GM19238 (cell line): Measurements from ENCODE around the gene POLR1B.
"Not testable (repeated sequence)": the region's sequence is repeated elsewhere in the genome, so short reads cannot be mapped to it uniquely, and the experiment has no call there.

Source experiments
- DNase-seq: peaks from one replicate; pipeline ENCODE4 v3.0.0; 2011; ENCODE audit warnings: low spot score; ENCODE audit not compliant: insufficient read length

The POLR1B gene

GRCh38 chr2:112540906-112541305 is 1.4 kb upstream of the POLR1B start:
- no peak for DNase-seq

- DNase-seq, result peak; percentile 63
These were observed 746 bp upstream of the POLR1B start for GRCh38 chr2:112541315-112542122.

- DNase-seq, result no peak
These were observed 858 bp downstream of the POLR1B start for GRCh38 chr2:112542984-112543661.

- DNase-seq, result no peak
These were observed 5.1 kb downstream of the POLR1B start for GRCh38 chr2:112547333-112547732.

DNA sequence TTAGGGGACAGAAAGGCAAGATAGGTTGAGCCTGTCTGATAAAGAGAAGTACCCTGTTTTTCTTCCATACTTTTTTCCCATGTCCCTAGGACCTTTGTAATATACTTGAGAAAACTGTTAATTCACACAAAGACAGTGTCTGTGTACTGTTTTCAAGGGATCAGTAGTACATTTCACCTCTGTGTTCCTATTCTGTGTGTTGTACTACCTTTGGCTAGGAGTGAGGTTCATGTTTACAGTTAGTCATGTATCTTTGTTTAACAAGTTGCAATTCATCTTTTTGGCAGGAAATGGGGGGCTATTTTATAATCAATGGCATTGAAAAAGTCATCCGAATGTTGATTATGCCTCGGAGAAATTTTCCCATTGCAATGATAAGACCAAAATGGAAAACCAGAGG is 6.7 kb downstream of the POLR1B start:
- DNase-seq, result no peak

- no peak for DNase-seq
These were observed 23.8 kb downstream of the POLR1B start for GRCh38 chr2:112566104-112566503.

- not testable (repeated sequence) for DNase-seq
These were observed 24.2 kb downstream of the POLR1B start for GRCh38 chr2:112566508-112566907.

GRCh38 chr2:112572005-112572404 is 29.7 kb downstream of the POLR1B start:
- DNase-seq, result no peak

DNA sequence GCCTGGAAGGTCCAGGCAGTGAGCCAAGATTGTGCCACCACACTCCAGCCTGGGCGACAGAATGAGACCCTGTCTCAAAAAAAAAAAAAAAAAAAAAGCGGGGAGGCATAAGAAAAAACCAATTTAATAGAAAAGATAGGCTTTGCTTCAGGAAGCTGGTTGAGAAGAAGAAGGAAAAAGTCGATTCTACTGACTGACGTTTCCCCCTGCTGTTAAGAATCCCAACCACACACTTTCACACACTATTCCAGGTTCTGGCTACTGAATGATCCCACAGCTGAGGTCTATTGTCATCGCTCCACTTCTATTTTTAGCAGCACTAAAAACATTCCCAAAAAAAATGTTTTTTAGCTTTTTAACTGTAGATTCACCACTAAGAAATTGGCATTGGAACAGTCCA is 35.5 kb downstream of the POLR1B start:
- DNase-seq, result no peak

- DNase-seq, result no peak
These were observed 37.0 kb downstream of the POLR1B start for GRCh38 chr2:112579241-112579640.

- DNase-seq, result no peak
These were observed 37.8 kb downstream of the POLR1B start for GRCh38 chr2:112580084-112580483.

- DNase-seq, result no peak
These were observed 40.1 kb downstream of the POLR1B start for GRCh38 chr2:112582314-112582746.

GRCh38 chr2:112583497-112584133 is 41.4 kb downstream of the POLR1B start:
- no peak for DNase-seq

DNA sequence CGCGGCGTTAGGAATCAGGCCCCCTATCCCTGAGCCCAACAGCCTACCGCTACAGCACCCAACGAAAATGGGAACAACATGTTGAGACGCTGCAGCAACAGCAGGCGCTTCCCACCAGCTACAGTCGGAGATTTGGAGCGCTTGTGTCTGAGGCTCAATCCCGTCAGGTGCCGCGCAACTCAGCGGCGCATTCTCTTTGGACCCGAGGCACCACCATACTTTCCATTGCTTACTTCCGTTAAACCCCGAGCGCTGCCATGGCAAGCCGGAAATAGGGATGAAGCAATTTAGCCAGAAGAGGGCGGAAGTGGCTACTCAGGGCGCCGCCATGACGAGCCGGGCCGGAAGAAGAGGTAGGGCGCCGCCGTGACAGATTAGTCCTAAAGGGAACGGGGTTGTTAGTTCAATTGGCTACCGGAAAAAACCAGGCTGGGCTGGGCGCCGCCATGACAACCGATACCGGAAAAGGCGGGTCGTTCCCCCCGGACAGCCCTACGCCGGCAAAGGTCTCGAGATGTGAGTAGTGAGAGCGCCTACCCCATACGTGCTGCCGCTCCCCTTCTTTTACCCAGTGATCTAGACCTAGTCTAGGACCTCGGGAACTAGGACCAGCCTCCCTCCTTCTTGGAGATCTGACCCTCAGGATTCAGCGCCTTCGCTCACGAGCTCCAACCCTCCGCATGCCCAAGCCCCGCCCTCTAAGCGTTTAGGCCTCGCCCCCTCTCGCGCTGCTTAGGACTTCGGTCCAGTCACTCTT is 42.0 kb downstream of the POLR1B start, which contains the start of gene CHCHD5:
Gene CHCHD5, plus strand, starts transcription at position 476 of the 757 bp plus-strand sequence. Its CDS starts 39 bp downstream, at position 515.
- DNase-seq, result peak; percentile 80

GRCh38 chr2:112584891-112585250 is 42.6 kb downstream of the POLR1B start:
- DNase-seq, result no peak

- no peak for DNase-seq
These were observed 43.1 kb downstream of the POLR1B start for GRCh38 chr2:112585400-112585799.

DNA sequence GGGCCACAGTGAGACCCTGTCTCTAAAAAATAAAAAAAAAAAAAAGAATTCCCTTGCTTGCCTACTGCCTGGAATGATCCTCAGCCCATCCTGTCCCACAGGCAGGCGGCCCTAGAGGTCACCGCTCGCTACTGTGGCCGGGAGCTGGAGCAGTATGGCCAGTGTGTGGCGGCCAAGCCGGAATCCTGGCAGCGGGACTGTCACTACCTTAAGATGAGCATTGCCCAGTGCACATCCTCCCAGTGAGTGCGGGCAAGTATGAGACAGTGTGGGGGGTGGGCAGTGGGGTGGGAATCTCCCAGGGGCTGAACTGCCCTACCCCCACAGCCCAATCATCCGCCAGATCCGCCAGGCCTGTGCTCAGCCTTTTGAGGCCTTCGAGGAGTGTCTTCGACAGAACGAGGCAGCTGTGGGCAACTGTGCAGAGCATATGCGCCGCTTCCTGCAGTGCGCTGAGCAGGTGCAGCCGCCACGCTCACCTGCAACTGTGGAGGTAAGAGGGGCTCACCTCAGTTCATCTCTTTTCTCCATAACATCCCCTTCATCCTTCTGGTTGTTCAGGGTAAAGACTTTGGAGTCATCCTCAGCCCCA is 43.7 kb downstream of the POLR1B start:
- no peak for DNase-seq

DNA sequence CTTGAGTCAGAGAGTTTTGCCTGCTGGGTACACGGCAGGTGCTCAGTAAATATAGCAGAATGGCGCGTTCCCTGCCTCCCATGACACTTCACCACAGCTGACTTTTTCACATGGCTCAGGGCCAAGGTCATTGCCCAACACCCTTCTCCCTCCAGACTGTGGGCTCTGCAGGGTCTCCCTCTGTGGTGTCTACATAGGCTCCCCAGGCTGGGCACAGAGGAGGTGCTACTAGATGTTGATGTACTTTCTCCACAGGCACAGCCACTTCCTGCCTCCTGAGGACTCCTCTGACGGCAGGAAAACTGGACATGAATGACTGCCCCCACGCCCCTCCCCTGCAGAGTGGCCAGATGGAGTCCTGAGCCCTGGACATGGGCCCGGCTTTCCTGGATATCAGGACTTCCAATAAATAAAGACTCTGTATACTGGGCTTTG is 46.4 kb downstream of the POLR1B start:
- DNase-seq, result no peak

GRCh38 chr2:112591413-112591812 is 49.1 kb downstream of the POLR1B start:
- DNase-seq, result no peak

DNA sequence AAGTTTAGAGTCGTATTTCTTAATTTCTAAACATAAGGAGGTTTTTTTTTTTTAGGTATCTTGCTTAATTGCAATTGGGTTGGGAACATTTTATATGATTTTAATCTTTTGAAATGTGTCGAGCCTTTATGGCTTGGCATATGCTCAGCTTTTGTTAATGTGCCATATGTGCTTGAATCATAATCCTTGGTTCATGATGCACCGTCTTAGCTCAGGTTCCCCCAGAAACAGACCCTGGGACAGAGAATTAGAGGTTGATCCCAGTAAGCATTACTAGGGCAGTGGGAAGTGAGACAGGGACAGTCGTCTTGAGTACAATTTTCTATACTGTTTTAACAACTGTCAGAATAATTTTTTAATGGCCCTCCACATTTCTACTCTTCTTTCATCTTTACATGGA is 51.5 kb downstream of the POLR1B start:
- DNase-seq, result no peak
